B cell (primary cell): ENCODE data around the gene ATP4B. TPM values are rescaled to one million over a fixed set of nuclear protein-coding genes. Genes with fewer than 3 reads are reported as not detected.

ENCODE experiments used
- ATAC-seq: fragments of 200-7000 bp; cut with Tn5 transposase; one replicate; pipeline ENCODE4 v1.10.0; 2021; ENCODE audit warnings: low read depth, mild to moderate bottlenecking, moderate number of reproducible peaks, moderate library complexity
- CTCF ChIA-PET: fragments of 350-600 bp; sonication (Branson Sonifier 250); formaldehyde crosslinking; loops from one replicate; lab custom pipeline; 2021; ENCODE audit warnings: antibody characterized with exemption, inconsistent platforms; lab: Charles Lee
- POLR2A ChIA-PET: fragments of 350-600 bp; sonication (Branson Sonifier 250); formaldehyde crosslinking; loops from one replicate; lab custom pipeline; 2021; ENCODE audit warnings: antibody characterized with exemption; lab: Charles Lee
- DNase-seq: peaks from one replicate; pipeline ENCODE4 v3.0.0; 2013
- H2AFZ ChIP-seq: 2 replicates; pipeline ENCODE4 v1.6.1; 2012; ENCODE audit warnings: mild to moderate bottlenecking, low read depth, low read length; ENCODE audit not compliant: insufficient read depth, poor library complexity, severe bottlenecking
- H3K27ac ChIP-seq, 2 donors: 1 replicate in 1 of 2; 2 replicates in 1 of 2; pipeline ENCODE4 v1.5.1; 2012 to 2013; ENCODE audit warnings: low read length in 2 of 2, mild to moderate bottlenecking in 2 of 2, moderate library complexity in 1 of 2
- H3K27me3 ChIP-seq, 4 experiments: fragments of 200-600 bp in 1 of 4; sonication (generic) in 1 of 4; replicated peaks in 1 of 4; 1 replicate in 2 of 4; 2 replicates in 2 of 4; pipeline versions ENCODE4 v1.6.1 to v1.7.0; 2013 to 2016; ENCODE audit warnings: low read length in 3 of 4, mild to moderate bottlenecking in 2 of 4, mixed read lengths in 1 of 4, moderate library complexity in 1 of 4; ENCODE audit not compliant: insufficient read depth in 4 of 4, control insufficient read depth in 3 of 4; ENCODE audit errors: control extremely low read depth in 1 of 4
- H3K36me3 ChIP-seq, 2 experiments: replicated peaks in 1 of 2; 1 replicate in 1 of 2; 2 replicates in 1 of 2; pipeline versions ENCODE4 v1.6.1 to v1.7.1; 2013; ENCODE audit warnings: low read length in 1 of 2; ENCODE audit not compliant: insufficient read depth in 2 of 2, control insufficient read depth in 1 of 2; ENCODE audit errors: control extremely low read depth in 1 of 2, extremely low read depth in 1 of 2
- H3K4me1 ChIP-seq, 2 donors: fragments of 200-600 bp in 1 of 2; sonication (generic) in 1 of 2; 1 replicate in 1 of 2; 2 replicates in 1 of 2; pipeline versions ENCODE4 v1.5.1 to v1.6.1; 2013 to 2017; ENCODE audit warnings: low read length in 2 of 2; ENCODE audit not compliant: control insufficient read depth in 2 of 2, insufficient read depth in 2 of 2
- H3K4me2 ChIP-seq: replicated peaks from 2 replicates; pipeline ENCODE3; 2012; ENCODE audit warnings: mild to moderate bottlenecking, low read depth, low read length; ENCODE audit not compliant: poor library complexity, severe bottlenecking
- H3K4me3 ChIP-seq, 5 experiments: fragments of 200-600 bp in 1 of 5; sonication (generic) in 1 of 5; 1 replicate in 3 of 5; 2 replicates in 2 of 5; pipeline versions ENCODE4 v1.5.1 to v1.7.0; 2011 to 2016; ENCODE audit warnings: low read length in 4 of 5, mild to moderate bottlenecking in 4 of 5, low read depth in 2 of 5, control low read depth in 1 of 5, moderate library complexity in 1 of 5; ENCODE audit not compliant: insufficient read depth in 1 of 5; ENCODE audit errors: control extremely low read depth in 1 of 5, extremely low read depth in 1 of 5
- H3K79me2 ChIP-seq: fragments of 200-600 bp; sonication (generic); one replicate; pipeline ENCODE4 v1.6.0; 2016; ENCODE audit warnings: low read length; ENCODE audit not compliant: control insufficient read depth, insufficient read depth
- H3K9ac ChIP-seq: fragments of 200-600 bp; sonication (generic); 2 replicates; pipeline ENCODE4 v1.6.1; 2017; ENCODE audit warnings: mild to moderate bottlenecking, low read length, moderate library complexity
- H3K9me3 ChIP-seq, 3 donors: one replicate each; pipeline versions ENCODE4 v1.6.1 to v1.7.1; 2013; ENCODE audit warnings: low read length in 2 of 3; ENCODE audit not compliant: control insufficient read depth in 2 of 3, insufficient read depth in 1 of 3; ENCODE audit errors: control extremely low read depth in 1 of 3
- H4K20me1 ChIP-seq: 2 replicates; pipeline ENCODE4 v1.6.0; 2012; ENCODE audit warnings: mild to moderate bottlenecking, low read length; ENCODE audit not compliant: insufficient read depth, control insufficient read depth, poor library complexity, severe bottlenecking
- H3K27ac Mint-ChIP-seq: one replicate; pipeline ENCODE4 v1.8.0; 2021; ENCODE audit warnings: mixed read lengths
- H3K27me3 Mint-ChIP-seq: one replicate; pipeline ENCODE4 v1.8.0; 2021; ENCODE audit warnings: mixed read lengths
- H3K4me1 Mint-ChIP-seq: one replicate; pipeline ENCODE4 v1.8.0; 2021; ENCODE audit warnings: mixed read lengths
- H3K4me3 Mint-ChIP-seq: one replicate; pipeline ENCODE4 v1.8.0; 2021; ENCODE audit warnings: mixed read lengths
- H3K9me3 Mint-ChIP-seq: one replicate; pipeline ENCODE4 v1.8.0; 2022; ENCODE audit warnings: mixed read lengths; ENCODE audit not compliant: insufficient read depth
- EZH2 ChIP-seq: IDR thresholded peaks from 2 replicates; pipeline ENCODE4 v1.6.1; 2012; ENCODE audit warnings: borderline replicate concordance, low read depth, mild to moderate bottlenecking, moderate library complexity, low read length; ENCODE audit not compliant: insufficient read depth, poor library complexity, severe bottlenecking
- WGBS: methylation state at CpG from one replicate; pipeline ENCODE4 v1.1.5; 2013; ENCODE audit warnings: missing lambda C conversion rate; ENCODE audit not compliant: insufficient coverage; 5-methylcytosine and 5-hydroxymethylcytosine counted together
- intact Hi-C: fragments of 100-400 bp; cut with micrococcal nuclease; formaldehyde crosslinking; loops from one replicate; pipeline ENCODE4 v1.10.0; 2022
- polyA plus RNA-seq: library from polyadenylated mRNA; depleted of rRNA; stranded (reverse); fragments of >200 nt; gene quantifications from 2 replicates; pipeline ENCODE4 v1.2.3, GENCODE V29; 2012
- total RNA-seq, 2 donors: library from RNA; stranded (reverse); fragments of 120-200 nt in 1 of 2; gene quantifications; 1 replicate in 1 of 2; 2 replicates in 1 of 2; pipeline versions ENCODE4 v1.2.3 to v1.2.4, GENCODE V29; 2013 to 2022
- TF ChIP-seq, protein P1 (sequence below): fragments of 200-600 bp; IDR thresholded peaks from one replicate; pipeline ENCODE4 v1.8.0; 2022; ENCODE audit warnings: antibody characterized with exemption, mild to moderate bottlenecking

ATP4B gene
- total and polyA plus RNA-seq, 2 donors (not counting 1 experiment from before 2014, with no cell fraction given) = not detected

DNA sequence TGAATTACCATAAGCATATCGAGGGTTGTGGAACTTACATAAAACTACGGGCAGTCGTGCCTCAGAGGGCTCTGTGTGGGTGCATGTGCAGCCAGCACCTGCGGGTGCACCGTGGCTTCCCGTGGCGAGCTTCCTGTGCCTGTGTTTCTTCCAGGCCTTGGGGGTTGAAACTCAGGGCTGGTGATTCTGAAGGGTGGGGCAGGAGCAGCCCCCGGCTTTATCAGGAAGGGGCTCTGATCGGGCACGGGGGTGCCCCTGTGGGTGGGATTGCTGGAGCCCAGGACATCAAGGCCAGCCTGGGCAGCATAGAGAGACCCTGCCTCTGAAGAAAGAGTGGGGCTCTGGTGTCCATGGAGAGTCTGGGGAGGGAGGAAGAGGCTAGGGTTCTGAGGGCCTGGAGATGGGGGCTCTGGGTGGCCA, 11.1 kb downstream of the ATP4B start:
- Histone ChIP-seq H3K9me3 (peaks cover 0 to 1% (median 0%) of the 10 kb centered on the region in 3 donors), H3K4me2 (no peak overlapping the region), H3K27me3 (no peaks in the 10 kb centered on the region), H3K36me3 (no peaks in the 10 kb centered on the region), H3K79me2 (no peaks in the 10 kb centered on the region), H4K20me1 (no peaks in the 10 kb centered on the region), H2AFZ (no peak overlapping the region), H3K27ac (no peak overlapping the region), H3K4me3 (no peak overlapping the region), H3K9ac (no peak overlapping the region), H3K4me1 (peaks cover 9 to 16% of the 10 kb centered on the region in 2 donors)
- Mint-ChIP-seq H3K27me3 (no peaks in the 10 kb centered on the region), H3K27ac (no peak overlapping the region), H3K4me3 (no peak overlapping the region), H3K4me1 (peaks cover 33% of the 10 kb centered on the region), H3K9me3 (no peaks in the 10 kb centered on the region)
- DNase-seq (no peak), ATAC-seq (no peak)
- ChIA-PET CTCF (no interaction called here), POLR2A (no interaction called here)
- TF ChIP-seq, protein P1, sequence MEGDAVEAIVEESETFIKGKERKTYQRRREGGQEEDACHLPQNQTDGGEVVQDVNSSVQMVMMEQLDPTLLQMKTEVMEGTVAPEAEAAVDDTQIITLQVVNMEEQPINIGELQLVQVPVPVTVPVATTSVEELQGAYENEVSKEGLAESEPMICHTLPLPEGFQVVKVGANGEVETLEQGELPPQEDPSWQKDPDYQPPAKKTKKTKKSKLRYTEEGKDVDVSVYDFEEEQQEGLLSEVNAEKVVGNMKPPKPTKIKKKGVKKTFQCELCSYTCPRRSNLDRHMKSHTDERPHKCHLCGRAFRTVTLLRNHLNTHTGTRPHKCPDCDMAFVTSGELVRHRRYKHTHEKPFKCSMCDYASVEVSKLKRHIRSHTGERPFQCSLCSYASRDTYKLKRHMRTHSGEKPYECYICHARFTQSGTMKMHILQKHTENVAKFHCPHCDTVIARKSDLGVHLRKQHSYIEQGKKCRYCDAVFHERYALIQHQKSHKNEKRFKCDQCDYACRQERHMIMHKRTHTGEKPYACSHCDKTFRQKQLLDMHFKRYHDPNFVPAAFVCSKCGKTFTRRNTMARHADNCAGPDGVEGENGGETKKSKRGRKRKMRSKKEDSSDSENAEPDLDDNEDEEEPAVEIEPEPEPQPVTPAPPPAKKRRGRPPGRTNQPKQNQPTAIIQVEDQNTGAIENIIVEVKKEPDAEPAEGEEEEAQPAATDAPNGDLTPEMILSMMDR = no peak
- no peak for TF ChIP-seq EZH2
- intact Hi-C loops = no loop called here
- 45% methylated on average over 10 of the region's 10 CpGs for WGBS

DNA sequence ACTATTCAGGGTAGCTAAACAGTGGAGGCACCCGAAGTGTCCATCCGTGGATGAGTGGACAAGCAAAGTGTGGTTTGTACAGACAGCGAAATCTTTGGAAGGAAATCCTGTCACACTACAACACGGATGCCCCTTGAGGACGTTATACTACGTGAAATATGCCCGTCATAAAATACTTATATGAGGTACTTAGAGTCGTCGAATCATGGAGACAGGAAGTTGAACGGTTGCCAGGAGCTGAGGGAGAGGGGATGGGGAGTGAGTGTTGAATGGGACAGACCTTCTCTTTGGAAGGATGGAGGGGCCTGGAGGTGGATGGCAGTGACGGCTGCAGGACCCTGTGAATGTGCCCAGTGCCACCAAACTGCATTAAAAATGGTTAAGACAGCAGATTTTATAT, 11.6 kb downstream of the ATP4B start:
- CTCF ChIA-PET = no interaction called here
- TF ChIP-seq, protein P1 = no peak
- no peak for TF ChIP-seq EZH2
- H3K27ac ChIP-seq = no peak overlapping the region
- no peak for ATAC-seq
- no peak overlapping the region for H3K4me3 Mint-ChIP-seq
- no peak overlapping the region for H3K27ac Mint-ChIP-seq
- peaks cover 33% of the 10 kb centered on the region for H3K4me1 Mint-ChIP-seq
- H3K36me3 ChIP-seq = no peaks in the 10 kb centered on the region
- H4K20me1 ChIP-seq = no peaks in the 10 kb centered on the region
- DNase-seq = no peak
- H3K27me3 ChIP-seq = no peaks in the 10 kb centered on the region
- H3K4me3 ChIP-seq = no peak overlapping the region
- POLR2A ChIA-PET = no interaction called here
- 45% methylated on average over 10 of the region's 11 CpGs for WGBS
- no peak overlapping the region for H3K4me2 ChIP-seq
- H3K9me3 Mint-ChIP-seq = no peaks in the 10 kb centered on the region
- H3K9ac ChIP-seq = no peak overlapping the region
- no peaks in the 10 kb centered on the region for H3K79me2 ChIP-seq
- no peak overlapping the region for H2AFZ ChIP-seq
- no peaks in the 10 kb centered on the region for H3K27me3 Mint-ChIP-seq
- H3K9me3 ChIP-seq = peaks cover 0 to 1% (median 1%) of the 10 kb centered on the region in 3 donors
- intact Hi-C loops = no loop called here
- H3K4me1 ChIP-seq = peaks cover 9 to 16% of the 10 kb centered on the region in 2 donors
